Kidney epithelial cell (primary cell): ENCODE results near the gene TMEM259. TPM values are rescaled to one million over a fixed set of nuclear protein-coding genes. Genes with fewer than 3 reads are reported as not detected.

Source experiments
- DNase-seq: peaks from one replicate; pipeline ENCODE4 v3.0.0-alpha.2; 2010; ENCODE audit warnings: low read depth
- H3K27me3 ChIP-seq: 2 replicates; pipeline ENCODE4 v1.6.0; 2011; ENCODE audit warnings: low read length; ENCODE audit not compliant: control insufficient read depth, insufficient read depth
- H3K36me3 ChIP-seq: 2 replicates; pipeline ENCODE4 v1.5.1; 2011; ENCODE audit warnings: low read length; ENCODE audit not compliant: control insufficient read depth, insufficient read depth
- H3K4me3 ChIP-seq: 2 replicates; pipeline ENCODE4 v1.5.1; 2011; ENCODE audit warnings: low read depth, mild to moderate bottlenecking, control low read depth, low read length
- total RNA-seq: library from RNA; depleted of rRNA; stranded (reverse); fragments of >200 nt; gene quantifications from 2 replicates; pipeline ENCODE4 v1.2.3, GENCODE V29; 2015
- TF ChIP-seq, protein P1 (sequence below): IDR thresholded peaks from 2 replicates; pipeline ENCODE4 v1.5.1; 2011; ENCODE audit warnings: mild to moderate bottlenecking, moderate library complexity, low read length, control low read depth, inconsistent platforms; ENCODE audit not compliant: insufficient read depth, poor library complexity, severe bottlenecking

TMEM259 gene
- total RNA-seq, 1 donor from 2014 or later, result 204 TPM

DNA sequence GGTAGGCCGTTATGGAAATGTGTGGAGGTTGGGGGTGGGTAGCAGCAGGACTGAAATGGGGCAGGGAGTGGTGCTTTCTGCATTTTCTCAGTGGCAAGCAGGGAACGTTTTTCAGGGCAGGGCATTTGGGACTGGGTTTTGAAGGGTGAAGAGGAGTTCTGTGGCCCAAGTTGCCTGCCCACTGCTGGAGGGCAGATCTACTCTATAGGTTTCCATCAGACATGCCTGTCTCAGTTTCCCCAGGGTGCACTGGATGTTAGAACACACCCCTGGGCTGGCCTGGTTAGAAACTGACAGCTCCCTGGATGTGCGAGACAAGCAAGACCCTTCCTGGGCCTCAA, 21.6 kb downstream of the TMEM259 start:
- TF ChIP-seq, protein P1, sequence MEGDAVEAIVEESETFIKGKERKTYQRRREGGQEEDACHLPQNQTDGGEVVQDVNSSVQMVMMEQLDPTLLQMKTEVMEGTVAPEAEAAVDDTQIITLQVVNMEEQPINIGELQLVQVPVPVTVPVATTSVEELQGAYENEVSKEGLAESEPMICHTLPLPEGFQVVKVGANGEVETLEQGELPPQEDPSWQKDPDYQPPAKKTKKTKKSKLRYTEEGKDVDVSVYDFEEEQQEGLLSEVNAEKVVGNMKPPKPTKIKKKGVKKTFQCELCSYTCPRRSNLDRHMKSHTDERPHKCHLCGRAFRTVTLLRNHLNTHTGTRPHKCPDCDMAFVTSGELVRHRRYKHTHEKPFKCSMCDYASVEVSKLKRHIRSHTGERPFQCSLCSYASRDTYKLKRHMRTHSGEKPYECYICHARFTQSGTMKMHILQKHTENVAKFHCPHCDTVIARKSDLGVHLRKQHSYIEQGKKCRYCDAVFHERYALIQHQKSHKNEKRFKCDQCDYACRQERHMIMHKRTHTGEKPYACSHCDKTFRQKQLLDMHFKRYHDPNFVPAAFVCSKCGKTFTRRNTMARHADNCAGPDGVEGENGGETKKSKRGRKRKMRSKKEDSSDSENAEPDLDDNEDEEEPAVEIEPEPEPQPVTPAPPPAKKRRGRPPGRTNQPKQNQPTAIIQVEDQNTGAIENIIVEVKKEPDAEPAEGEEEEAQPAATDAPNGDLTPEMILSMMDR, result no peak
- DNase-seq, result no peak
- Histone ChIP-seq H3K36me3 (no peaks in the 10 kb centered on the region), H3K27me3 (peaks cover 67% of the 10 kb centered on the region), H3K4me3 (no peak overlapping the region)

DNA sequence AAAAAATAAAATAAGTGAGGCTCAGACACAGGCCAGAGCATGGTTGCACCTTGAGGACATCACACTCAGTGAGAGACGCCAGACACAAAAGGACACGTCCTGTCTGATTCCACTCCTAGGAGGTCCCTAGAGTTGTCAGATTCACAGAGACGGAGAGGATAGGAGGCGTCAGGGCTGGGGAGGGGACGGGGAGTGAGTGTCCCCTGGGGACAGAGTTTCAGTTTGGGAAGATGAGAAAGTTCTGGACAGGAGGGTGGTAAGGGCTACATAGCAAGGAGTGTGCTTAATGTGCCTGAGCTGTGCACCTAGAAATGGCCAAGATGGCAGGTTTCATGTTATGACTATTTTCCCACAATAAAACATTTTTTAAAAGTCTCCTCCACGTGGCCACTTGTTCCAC, 22.9 kb downstream of the TMEM259 start:
- Histone ChIP-seq H3K4me3 (no peak overlapping the region), H3K36me3 (no peaks in the 10 kb centered on the region), H3K27me3 (peaks cover 58% of the 10 kb centered on the region)
- TF ChIP-seq, protein P1, result no peak
- no peak for DNase-seq

DNA sequence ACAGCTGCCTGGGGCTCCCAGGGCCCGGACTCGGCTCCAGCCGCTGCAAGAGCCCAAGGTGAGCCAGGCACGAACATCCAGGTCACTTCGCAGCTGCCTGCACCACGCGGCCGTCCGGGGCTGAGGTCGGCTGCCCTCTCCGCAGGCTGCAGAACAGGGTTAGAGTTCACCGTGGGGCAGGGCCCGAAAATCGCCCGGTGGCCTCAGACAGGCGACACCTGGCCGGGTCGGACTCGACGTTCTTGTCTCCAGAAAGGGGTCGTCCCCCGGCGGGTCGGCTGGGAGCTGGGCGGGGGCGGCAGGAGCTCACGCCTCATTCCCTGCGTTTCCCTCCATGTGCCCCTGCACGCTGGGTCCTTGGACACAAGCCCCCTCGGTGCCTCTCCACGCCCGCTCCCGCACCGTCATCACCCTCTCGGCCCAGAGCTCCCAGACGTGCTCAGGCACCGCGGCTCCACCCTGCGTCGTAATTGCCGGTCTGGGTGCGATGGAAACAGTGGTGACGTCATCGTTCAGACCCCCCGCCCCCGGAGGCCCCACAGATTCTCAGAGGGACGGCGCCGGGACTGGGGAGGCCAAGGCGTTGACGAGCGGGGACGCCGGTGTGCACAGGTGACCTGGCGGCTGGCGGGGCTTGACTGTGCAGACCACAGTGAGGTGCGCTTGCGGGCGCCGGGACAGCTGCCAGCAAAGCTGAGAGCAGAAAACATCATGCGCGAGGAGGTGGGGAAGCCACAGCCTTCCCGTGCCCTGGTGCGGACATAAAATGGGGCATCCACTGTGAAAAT, 24.7 kb downstream of the TMEM259 start:
- Histone ChIP-seq H3K36me3 (no peaks in the 10 kb centered on the region), H3K4me3 (no peak overlapping the region), H3K27me3 (peaks cover 45% of the 10 kb centered on the region)
- TF ChIP-seq, protein P1, result no peak
- no peak for DNase-seq

GRCh38 chr19:995051-995827, 25.7 kb downstream of the TMEM259 start:
- Histone ChIP-seq H3K36me3 (no peaks in the 10 kb centered on the region), H3K27me3 (peaks cover 37% of the 10 kb centered on the region), H3K4me3 (no peak overlapping the region)
- no peak for DNase-seq
- TF ChIP-seq, protein P1, result no peak

DNA sequence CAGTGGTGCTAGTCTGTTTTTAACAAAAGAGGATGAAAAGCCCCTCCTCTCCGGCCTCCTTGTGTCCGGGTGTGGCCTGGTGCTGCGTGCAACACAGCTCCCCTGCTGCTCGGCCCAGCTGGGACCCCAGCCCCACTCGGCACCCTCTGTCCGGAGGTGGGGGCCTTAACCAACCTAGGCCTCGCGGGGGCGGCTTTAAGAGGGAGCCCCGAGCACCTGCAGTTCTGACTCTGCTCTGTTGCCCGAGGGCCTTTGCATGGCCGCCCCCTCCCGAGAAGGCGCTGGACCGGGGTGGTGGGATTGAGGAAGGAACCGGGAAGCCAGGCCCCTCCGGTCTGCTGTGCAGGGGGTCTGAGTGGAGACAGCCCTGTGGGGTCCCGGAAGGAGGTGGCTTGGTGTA, 26.4 kb downstream of the TMEM259 start:
- TF ChIP-seq, protein P1, result no peak
- Histone ChIP-seq H3K27me3 (peaks cover 33% of the 10 kb centered on the region), H3K36me3 (no peaks in the 10 kb centered on the region), H3K4me3 (no peak overlapping the region)
- DNase-seq, result no peak
